HS-27A (cell line): ENCODE results near the gene ZFYVE28.
A peak's percentile ranks its signal among the peaks of the same experiment; 100 is the strongest.
"Not testable (repeated sequence)": the region's sequence is repeated elsewhere in the genome, so short reads cannot be mapped to it uniquely, and the experiment has no call there.

Experiments
- DNase-seq: peaks from one replicate; pipeline ENCODE4 v3.0.0-alpha.2; 2012; ENCODE audit warnings: low read depth, missing footprints

Gene ZFYVE28

DNA sequence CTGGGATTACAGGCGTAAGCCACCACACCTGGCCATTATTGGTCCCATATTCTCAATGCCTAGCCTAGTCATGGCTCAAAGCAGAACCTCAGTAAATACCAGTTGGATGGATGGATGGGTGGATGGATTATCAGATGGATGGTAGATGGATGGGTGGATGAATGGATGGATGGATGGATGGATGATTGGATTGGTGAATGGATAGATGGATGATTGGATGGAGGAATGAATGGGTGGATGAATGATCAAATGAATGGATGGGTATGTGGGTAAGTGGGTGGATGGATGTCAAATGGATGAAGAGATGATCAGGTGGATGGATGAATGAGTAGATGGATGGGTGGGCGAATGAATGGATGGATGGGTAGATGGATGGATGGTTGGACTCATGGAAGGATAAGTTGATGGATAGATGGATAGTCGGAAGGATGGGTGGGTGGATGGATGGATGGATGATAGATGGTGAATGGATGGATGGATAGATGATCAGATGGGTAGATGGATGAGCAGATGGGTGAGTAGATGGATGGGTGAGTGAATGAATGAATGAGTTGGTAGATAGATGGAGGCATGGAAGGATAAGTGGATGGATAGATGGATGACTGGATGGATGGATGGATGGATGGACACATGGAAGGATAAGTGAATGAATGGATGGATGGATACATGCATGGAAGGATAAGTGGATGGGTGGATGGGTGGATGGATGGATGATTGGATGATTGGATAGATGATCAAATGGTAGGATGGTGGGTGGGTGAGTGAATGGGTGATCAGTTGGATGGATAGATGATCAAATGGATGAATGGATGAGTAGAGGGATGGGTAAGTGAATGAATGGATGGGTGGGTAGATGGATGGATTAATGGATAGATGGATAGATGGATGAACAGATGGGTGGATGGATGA lies 28.5 kb upstream of the ZFYVE28 start:
- no peak for DNase-seq

DNA sequence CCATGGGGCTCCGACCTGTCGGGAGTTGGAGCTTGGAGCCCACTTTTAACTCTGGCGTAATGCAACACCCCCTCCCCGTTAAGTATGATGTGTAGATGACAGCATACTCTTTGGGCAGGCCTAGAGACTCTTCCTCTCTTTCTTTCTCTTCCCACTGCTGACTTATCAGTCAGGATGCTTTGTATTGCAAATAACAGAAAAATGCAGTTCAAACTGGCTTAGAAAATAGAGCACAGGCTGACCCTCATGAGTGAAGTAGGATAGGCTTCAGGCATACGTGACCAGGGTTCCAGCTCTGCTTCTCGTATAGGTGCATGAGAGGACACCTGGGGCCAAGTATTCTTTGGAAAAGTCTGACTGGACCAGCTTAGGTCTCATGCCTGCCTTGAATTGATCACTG lies 27.1 kb upstream of the ZFYVE28 start:
- DNase-seq: no peak

DNA sequence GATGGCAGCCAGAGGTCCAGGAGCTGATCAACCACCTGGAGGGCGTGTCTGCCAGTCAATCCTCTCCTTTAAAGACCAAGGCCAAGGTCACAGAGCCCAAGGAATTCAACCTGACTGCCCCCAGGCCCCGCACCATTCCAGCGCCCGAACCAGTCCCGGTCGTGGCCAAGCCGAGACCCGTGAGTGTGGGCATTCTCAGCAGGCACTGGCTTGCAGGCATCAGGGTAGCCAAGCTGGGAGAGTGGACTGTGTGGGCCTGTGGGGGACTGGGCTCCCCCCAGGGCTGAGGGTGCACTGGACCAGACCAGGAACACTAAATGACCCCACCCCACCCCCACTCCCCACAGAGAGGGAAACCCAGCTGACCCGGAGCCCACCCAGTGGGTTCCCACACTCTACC lies 26.7 kb upstream of the ZFYVE28 start:
- no peak for DNase-seq

DNA sequence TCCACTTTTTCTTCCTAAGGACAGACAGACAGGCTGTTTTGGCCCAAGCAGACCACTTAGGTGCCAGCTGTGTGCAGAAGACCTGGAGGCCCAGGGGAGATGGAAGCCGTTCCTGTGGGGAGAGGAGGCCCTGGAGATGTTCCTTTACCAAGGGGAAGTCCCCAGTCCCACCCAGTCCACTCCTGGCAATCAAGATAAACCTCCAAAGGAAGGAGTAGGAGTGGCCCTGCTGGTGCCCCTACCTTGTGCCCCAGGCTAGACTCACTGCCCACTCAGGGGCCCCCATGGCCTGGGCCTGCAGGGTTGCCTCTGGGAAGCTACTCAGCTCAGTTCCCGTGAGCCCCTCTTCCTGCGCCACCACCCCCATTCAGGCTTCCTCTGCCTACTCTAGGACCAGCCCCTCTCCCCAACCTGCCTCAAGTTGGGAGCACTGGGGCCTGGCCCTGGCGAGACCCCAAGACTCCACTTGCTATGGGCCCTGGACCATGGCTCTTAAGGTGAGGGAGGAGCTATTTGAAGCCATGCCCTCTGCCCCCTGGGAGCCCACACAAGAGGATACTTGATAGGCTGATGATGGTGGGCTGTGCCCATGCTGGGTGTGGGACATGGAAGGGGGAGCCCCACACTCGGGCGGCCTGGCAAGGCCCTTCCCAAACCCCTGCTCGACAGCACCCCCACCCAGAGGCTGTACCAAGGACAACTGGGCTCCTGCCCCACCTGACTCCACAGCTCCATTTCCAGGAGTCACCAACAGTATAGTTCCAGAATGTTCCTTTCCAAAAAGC lies 25.7 kb upstream of the ZFYVE28 start:
- DNase-seq: no peak

DNA sequence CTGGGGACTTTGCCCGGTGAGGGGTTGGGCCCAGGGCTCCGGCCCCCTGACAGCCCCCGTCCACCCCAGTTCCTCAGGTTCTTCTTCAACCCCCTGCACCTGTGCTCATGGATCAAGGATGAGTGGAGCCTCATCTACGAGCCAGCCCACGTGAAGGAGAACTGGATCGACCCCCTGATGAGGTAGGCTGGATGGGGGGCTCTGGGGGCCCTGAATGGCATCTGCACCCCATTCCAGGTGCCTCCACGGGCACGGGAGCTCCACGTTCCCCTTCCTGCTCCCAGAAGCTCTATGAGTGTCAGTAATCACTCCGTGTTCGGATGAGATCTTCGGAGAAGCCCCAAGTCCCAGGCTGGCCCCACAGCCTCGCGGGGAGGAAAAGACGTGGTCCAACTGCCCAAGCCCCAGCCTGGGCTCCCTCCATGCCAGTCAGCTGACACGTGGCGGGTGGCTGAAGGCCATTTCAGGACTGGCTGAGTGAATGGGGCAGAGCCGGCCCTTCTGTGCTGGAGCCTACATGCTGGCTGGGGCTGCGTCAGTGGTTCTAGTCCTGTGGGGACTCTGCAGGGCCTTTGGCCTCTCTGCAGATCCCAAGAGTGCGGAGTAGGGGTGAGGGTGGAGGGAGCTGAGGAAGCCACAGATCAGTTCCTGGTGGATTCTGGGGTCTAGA lies 24.8 kb upstream of the ZFYVE28 start:
- no peak for DNase-seq

DNA sequence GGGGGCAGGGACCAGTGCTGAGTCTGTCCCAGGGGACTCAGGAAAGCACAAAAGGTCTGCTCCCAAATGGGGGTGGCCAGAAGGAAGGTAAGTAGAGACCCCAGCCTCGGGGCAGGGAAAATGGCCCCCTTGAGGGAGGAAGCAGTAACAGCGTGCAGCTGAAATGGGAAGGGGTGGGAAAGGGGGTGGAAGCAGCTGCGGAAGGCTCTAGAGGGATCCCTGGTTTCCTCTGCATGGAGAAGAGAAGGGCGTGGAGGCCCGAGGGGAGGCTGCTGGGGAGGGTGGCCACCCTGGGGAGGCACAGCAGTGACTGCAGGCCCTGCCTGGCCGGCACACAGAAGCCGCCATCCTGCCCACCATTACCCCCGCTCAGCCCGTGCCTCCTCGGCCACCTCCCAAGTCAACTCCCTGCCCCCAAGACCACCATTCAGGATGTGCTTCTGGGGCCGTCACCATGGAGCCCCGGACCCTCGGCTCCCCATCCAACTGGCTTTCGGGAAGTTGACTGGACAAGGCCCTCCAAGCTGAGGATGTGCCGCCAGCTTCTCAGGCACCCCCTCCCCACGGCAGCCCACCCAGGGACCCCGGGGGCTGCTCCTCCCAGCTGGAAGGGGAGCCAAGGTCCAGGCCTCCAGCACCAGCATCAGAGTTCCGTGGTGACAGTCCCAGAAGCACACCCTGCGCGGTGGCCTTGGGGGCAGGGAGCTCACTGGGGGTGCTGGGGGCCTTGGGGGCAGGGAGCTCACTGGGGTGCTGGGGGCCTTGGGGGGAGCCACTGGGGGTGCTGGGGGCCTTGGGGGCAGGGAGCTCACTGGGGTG lies 23.9 kb upstream of the ZFYVE28 start:
- DNase-seq: no peak

DNA sequence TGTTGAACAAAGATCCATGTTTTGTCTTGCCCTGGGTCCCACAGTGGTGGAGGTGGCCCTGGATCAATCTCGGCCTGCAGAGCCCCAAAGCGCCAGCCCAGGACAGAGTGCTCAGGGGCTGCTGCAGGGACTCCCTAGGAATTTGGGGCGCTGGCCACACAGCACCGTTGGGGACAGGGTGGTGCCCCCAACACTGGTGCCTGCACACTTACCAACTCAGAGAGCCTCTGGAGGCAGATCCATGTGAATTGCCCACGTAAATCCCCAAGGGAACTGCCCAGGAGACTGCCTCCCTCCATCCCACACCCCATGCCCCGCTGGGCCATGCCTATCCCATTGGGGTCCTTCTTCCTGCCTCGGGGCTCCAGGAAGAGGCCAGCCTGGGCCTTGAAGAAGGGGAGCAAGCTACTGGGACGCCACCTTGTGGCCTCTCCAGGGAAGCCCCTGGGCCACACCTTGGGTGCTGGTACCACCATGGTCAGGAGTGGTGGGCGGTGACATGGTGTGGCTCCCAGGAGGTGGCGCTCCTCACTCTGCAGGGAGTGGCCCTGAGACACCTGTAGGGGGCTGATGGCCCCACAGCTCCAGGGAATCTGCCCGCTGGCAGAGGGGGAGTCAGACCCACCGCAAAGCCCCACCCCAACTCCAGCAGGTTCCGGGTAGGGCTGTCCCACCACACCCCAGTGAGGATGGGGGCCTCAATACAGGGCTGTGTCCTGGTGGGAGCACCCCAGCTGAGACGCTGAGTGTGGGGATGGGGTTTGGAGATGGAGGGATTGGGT lies 23.1 kb upstream of the ZFYVE28 start:
- peak; percentile 40 for DNase-seq

DNA sequence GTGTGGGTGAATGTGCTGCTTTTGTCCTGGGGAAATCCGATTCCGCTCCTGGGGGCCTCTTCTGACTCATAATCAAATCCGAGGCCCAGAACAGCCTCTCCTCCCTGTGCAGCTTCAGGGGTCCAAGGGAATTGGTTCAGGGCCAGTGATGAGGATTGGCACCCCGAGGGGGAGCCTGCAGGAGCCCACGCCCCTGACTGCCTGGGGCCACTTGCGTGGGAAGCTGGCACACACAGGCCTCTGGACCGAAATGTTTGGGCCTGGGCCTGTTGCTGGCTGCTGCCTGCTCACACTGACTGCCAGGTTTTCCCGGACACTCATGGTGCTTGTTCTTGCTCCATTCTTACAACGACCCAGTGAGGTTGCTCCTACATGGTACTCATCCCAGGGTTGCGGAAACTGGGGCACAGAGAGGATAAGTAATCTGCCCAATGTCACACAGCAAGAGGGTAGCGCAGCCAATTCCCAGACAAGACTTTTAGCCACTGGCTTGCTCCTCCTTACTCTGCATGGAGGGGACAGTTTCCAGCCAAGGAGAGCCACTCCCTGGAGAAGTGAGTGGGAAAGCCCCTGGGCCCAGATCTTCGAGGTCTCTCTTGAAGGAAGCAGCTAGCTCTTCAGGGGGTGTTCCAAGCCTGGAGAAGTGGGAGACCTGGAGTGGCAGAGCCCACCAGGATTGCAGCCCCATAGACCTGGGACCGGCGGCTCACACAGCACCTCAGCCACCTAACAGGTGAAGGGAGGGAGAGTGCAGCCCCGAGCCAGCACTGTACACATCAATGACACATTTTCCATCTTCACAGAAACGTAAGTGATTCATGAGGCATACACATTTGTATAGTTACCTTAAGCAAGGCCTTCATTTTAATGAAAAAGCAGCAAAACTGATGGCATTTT lies 20.6 kb upstream of the ZFYVE28 start:
- no peak for DNase-seq

DNA sequence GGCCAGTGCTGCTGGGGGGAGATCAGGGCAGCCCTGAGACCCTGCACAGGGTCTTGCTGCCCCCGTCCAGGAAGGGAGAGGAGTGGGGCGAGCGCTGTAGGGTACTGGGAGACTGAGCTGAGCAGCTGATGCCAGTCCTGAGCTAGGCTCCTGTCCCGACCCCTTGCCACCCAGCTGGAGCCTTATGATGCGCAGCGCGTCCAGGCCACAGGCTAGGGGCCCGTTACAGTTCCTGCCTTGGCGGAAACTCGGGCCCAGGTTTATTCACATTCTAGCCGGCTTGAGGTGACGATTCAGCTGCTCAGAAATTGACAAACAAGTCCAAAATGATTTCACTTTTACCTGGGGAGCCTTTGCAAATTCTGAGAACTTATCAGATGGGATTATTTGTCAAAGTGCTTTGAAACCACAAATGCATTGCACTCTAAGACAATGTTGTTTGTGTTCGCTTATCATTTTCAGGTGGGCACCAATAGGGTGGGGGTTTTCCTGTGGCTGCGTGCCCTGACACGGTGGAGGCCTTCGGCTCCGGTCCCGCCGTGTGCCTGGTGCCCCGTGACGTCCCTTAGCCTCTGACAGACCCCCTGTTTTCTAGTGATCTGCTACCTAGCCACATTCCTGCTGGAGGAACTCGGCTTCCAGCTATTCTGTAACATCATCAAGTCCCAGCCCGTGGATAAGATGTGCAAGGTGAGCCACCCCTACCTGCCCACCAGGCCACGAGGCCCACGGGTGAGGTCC lies 19.2 kb upstream of the ZFYVE28 start:
- DNase-seq: no peak

DNA sequence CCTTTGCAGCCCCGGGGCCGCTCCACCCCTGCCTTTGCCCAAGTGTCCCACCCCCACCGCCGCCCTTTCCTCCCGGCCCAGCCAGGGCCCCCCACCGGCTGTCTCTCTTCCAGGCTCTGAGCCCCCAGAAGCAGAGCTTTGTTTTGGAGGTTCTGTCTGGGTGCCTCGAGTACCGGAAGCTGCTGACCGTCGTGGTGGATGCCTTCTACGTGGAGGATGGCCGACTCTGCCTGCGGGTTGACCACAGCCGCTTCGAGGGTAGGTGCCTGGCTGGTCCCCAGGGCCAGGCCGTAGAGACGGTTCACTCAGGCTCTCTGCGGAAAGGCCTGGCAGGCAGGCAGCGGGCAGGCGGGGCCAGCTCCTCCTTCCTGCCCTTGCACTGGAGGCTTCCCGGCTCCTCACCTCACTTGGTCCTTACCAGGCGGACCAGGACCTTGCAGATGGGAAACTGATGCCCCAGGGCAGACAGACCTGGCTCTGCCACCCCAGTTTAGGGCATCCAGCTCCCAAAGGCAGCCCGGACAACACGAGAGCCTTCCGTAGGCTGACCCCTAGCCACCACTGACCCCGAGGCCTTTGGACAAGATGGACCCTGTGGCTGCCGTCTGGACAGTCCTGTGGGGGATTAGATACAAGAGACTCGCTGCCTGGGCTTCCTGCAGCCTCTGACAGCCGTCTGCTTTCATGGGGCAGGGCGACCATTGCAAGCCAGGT lies 18.5 kb upstream of the ZFYVE28 start:
- no peak for DNase-seq

DNA sequence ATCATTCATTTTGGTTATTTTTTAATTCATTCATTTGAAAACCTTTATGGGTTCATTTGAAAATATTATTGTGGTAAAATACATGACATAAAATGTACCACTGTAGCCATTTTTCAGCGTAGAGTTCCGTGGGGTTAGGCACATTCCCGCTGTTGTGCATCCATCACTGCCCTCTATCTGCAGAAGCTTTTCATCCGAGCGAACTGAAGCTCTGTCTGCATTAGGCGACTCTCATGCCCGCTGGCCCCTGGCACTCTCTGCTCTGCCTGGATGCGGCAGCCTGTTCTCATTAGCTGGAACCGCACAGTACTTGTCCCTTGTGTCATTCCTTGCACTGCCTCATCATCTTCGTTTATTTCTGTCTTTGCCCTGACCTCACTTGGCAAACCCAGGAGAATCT lies 17.9 kb upstream of the ZFYVE28 start:
- DNase-seq: no peak

DNA sequence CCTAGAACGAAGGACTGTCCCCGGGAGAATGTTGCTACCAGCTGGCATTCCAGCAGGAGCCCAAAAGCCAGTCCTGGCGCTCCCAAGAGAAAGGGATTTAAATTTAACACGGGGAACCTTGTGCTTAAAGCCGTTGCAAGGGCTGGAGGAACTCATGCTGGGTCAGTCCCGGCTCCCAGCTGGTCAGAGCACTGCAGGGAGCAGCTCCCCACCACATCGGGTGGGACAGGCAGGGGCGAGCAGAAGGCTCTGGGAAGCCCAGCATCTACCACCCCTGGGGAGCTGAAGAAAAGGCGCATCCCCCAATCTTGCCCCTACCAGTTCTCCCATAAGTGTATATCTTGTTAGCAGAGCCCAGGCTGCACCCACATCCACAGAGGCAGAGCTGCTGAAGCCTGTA lies 16.0 kb upstream of the ZFYVE28 start:
- no peak for DNase-seq

DNA sequence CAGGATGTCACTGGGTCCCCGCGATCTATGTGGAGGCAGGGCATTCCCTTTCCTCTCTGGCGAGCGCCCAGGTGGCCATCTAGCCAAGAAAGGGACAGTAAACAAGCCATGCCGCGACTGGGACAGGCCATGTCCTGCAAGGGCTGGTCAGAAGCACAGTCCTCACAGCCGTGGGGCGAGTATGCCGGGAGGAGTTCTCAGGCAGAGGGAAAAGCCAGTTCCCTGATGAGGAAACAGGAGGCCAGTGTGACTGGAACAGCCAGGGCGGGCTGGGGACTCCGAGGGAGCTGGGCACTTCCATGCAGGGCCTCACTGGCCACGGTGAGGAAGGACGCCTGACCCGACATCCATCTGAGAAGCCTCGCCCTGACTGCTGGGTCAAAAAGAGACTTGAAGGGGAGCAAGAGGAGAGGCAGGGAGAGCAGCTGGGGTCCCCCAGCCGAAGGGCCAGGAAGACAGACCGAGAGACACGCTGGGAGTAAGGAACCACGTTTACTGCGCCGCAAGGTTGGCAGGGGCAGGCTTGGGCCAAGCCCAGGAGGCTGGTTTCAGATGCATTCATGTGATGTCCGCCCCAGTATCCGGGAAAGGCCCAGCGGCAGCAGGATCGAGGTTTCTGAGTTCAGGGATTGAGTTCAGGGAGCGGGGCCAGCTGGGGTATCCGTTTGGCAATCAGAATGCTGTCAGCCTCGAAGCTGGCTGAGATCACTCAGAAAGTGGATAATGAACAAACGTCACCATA lies 15.3 kb upstream of the ZFYVE28 start:
- no peak for DNase-seq

DNA sequence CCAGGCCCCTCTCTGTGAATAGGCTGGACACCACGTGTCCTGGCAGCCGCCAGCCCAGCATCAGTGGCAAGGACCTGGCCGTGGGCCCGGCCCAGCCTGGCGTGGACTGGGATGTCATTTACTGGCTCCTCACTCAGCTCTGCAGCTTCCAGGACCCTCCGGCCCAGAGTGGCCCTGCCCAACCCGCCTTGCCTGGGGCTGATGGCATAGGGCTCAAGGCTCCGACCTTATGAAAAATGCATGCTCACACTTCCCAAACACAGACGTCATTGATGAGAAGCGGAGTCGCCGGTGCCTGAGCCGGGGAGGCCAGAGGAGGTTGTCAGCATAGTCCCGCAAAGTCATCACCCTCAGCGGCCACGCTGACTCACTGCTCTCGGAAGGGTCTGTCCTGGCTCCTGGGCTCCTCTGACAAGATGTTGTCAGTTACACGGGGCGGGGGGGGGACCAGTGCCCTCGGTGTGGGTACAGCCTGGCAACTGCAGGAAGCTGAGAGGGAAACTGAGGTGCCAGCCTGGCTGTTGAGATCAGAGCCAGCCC lies 14.6 kb upstream of the ZFYVE28 start:
- DNase-seq: no peak

DNA sequence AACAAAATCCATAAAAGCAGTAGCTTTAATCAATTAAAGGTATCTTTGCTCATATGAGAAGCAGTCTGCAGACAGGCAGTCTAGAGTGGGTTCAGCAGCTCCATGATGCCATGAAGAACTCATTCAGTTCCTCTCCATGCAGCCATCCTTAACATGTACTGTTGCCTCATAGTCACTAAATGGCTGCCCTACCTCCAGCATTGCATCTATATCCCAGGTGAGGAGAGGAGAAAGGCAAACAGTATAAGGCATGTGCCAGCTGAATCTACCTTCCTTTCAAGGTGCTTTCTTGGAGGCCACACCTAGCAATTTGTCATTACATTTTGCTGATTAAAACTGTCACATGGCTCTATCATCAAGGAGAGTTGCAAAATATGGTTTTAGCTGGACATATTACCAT lies 13.6 kb upstream of the ZFYVE28 start:
- DNase-seq: no peak

DNA sequence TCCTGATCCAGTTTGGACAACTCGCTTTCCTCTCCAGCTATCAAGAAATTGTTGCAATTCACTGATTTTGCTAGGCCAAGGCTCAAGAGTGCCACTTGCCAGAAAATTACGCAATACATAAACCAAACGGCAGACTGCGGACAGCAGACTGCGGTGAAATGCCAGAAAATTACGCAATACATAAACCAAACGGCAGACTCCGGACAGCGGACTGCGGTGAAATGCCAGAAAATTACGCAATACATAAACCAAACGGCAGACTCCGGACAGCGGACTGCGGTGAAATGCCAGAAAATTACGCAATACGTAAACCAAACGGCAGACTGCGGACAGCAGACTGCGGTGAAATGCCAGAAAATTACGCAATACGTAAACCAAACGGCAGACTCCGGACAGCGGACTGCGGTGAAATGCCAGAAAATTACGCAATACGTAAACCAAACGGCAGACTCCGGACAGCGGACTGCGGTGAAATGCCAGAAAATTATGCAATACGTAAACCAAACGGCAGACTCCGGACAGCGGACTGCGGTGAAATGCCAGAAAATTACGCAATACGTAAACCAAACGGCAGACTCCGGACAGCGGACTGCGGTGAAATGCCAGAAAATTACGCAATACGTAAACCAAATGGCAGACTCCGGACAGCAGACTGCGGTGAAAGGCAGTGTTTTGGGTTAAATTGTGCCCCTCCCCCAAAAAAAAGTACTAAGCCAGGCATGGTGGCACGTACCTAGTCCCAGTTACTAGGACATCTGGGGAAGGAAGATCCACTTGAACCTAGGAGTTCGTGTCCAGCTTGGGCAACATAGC lies 11.7 kb upstream of the ZFYVE28 start:
- not testable (repeated sequence) for DNase-seq
